Measurements from ENCODE around the gene CCL4. TPM values are rescaled to one million over a fixed set of nuclear protein-coding genes. Genes with fewer than 3 reads are reported as not detected.
"Not testable (repeated sequence)": the region's sequence is repeated elsewhere in the genome, so short reads cannot be mapped to it uniquely, and the experiment has no call there.

CCL4 gene
- total RNA-seq, 1 experiment from 2014 or later: not detected

GRCh38 chr17:36089339-36089865 is 14.2 kb upstream of the CCL4 start:
- intact Hi-C loops (cut with micrococcal nuclease): no loop called here
- Mint-ChIP-seq H3K27me3 (ENCODE audit: insufficient read depth, unreplicated experiment) (peaks cover 88% of the 10 kb centered on the region), H3K27ac (ENCODE audit: low read depth, unreplicated experiment) (no peak overlapping the region), H3K4me1 (ENCODE audit: insufficient read depth, unreplicated experiment) (peaks cover 5% of the 10 kb centered on the region), H3K36me3 (ENCODE audit: insufficient read depth, unreplicated experiment) (no peaks in the 10 kb centered on the region), H3K9me3 (ENCODE audit: unreplicated experiment) (no peaks in the 10 kb centered on the region), H3K4me3 (ENCODE audit: unreplicated experiment) (no peak overlapping the region)
- ChIA-PET POLR2A (no interaction called here), CTCF (interaction anchor here (0.7 to 1.1 kb wide), 2 partner anchors 59 to 130 kb away, joined by 3 read pairs; no protein-coding TSS in a partner anchor)
- DNase-seq (ENCODE audit: unreplicated experiment): no peak
- BruUV-seq (replicated peaks): no TSS peak
- TF ChIP-seq CTCF (IDR thresholded peaks at IDR 0.05; ENCODE audit: unreplicated experiment): no peak

GRCh38 chr17:36089888-36090836 is 13.5 kb upstream of the CCL4 start, which contains the start of gene CCL3:
TSS of gene CCL3 (minus strand) at chr17:36090143. CDS start at chr17:36090058, 85 bp downstream.
- Mint-ChIP-seq H3K36me3 (ENCODE audit: insufficient read depth, unreplicated experiment) (peaks cover 4% of the 10 kb centered on the region), H3K27me3 (ENCODE audit: insufficient read depth, unreplicated experiment) (peaks cover 95% of the 10 kb centered on the region), H3K9me3 (ENCODE audit: unreplicated experiment) (no peaks in the 10 kb centered on the region), H3K27ac (ENCODE audit: low read depth, unreplicated experiment) (no peak within 1 kb of the TSS), H3K4me3 (ENCODE audit: unreplicated experiment) (no peak within 1 kb of the TSS), H3K4me1 (ENCODE audit: insufficient read depth, unreplicated experiment) (peaks cover 9% of the 10 kb centered on the region)
- no TSS peak for BruUV-seq (replicated peaks)
- DNase-seq (ENCODE audit: unreplicated experiment): no peak
- ChIA-PET POLR2A (no interaction called here), CTCF (interaction anchor here (0.8 kb wide), 1 partner anchor 16 kb away, joined by 3 read pairs; no protein-coding TSS in a partner anchor)
- no peak for TF ChIP-seq CTCF (IDR thresholded peaks at IDR 0.05; ENCODE audit: unreplicated experiment)
- intact Hi-C loops (cut with micrococcal nuclease): no loop called here

DNA sequence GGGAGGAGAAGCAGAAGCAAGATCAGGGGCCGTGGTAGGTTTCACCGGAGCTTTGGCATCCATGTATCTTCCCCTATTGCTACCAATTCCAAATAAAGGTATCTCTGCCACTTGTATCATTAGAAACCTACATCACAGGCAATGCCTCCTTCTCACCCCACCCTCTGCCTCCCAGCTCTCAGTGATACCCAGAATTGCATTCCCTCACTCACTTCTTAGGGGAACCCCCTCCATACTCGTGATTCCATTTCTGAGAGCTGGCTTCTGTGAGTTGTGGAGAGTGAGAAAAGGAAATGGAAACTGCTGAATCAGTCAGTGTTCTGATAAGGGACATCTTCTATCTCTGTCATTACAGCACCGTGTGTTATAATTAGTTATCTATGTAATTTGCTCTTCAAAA is 11.4 kb upstream of the CCL4 start:
- H3K36me3 Mint-ChIP-seq (ENCODE audit: insufficient read depth, unreplicated experiment): peaks cover 6% of the 10 kb centered on the region
- intact Hi-C loops (cut with micrococcal nuclease): no loop called here
- H3K4me1 Mint-ChIP-seq (ENCODE audit: insufficient read depth, unreplicated experiment): peaks cover 9% of the 10 kb centered on the region
- no peak for TF ChIP-seq CTCF (IDR thresholded peaks at IDR 0.05; ENCODE audit: unreplicated experiment)
- ChIA-PET CTCF (interaction anchor here (1.6 kb wide), 1 partner anchor 57 kb away, joined by 4 read pairs; no protein-coding TSS in a partner anchor), POLR2A (no interaction called here)
- no peaks in the 10 kb centered on the region for H3K9me3 Mint-ChIP-seq (ENCODE audit: unreplicated experiment)
- no peak overlapping the region for H3K4me3 Mint-ChIP-seq (ENCODE audit: unreplicated experiment)
- no TSS peak for BruUV-seq (replicated peaks)
- H3K27ac Mint-ChIP-seq (ENCODE audit: low read depth, unreplicated experiment): no peak overlapping the region
- no peak for DNase-seq (ENCODE audit: unreplicated experiment)
- peaks cover 87% of the 10 kb centered on the region for H3K27me3 Mint-ChIP-seq (ENCODE audit: insufficient read depth, unreplicated experiment)

DNA sequence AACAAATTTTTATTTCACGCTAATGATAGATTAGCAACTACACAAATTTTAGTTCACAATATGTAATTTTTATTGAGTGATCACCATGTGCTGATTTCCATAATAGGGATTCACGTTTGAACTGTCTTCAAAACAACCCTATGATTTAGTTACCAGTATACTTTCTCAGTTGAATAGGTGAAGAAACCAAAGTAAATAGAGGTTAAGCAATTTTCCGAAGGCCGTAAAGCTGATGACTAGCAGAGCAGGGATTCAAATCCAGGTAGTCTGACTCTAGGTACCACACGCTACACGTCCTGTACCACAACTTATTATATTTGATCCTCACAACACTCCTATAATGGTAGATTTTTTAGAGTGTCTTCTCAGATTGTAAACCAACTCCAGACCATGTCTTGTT is 10.9 kb upstream of the CCL4 start:
- POLR2A ChIA-PET; H3K27ac Mint-ChIP-seq (ENCODE audit: low read depth, unreplicated experiment); H3K4me3 Mint-ChIP-seq (ENCODE audit: unreplicated experiment); H3K9me3 Mint-ChIP-seq (ENCODE audit: unreplicated experiment); H3K4me1 Mint-ChIP-seq (ENCODE audit: insufficient read depth, unreplicated experiment); BruUV-seq (replicated peaks); H3K36me3 Mint-ChIP-seq (ENCODE audit: insufficient read depth, unreplicated experiment); intact Hi-C loops (cut with micrococcal nuclease); DNase-seq (ENCODE audit: unreplicated experiment): not testable (repeated sequence)
- H3K27me3 Mint-ChIP-seq (ENCODE audit: insufficient read depth, unreplicated experiment): peaks cover 83% of the 10 kb centered on the region
- CTCF ChIA-PET: interaction anchor here (1.6 kb wide), 1 partner anchor 56 kb away, joined by 4 read pairs; no protein-coding TSS in a partner anchor
